ENCODE data around the gene CCDC69. TPM values are rescaled to one million over a fixed set of nuclear protein-coding genes. Genes with fewer than 3 reads are reported as not detected.
A peak's percentile ranks its signal among the peaks of the same experiment; 100 is the strongest.

Gene CCDC69
- total RNA-seq, 1 donor from 2014 or later = 79.0 TPM

GRCh38 chr5:151262532-151262931 lies 38.6 kb upstream of the CCDC69 start:
- H3K4me3 ChIP-seq = no peak overlapping the region
- no peak for DNase-seq
- intact Hi-C loops (cut with DNase I) = no loop called here
- peaks cover 60% of the 10 kb centered on the region for H3K36me3 ChIP-seq
- H3K4me1 ChIP-seq = peaks cover 16% of the 10 kb centered on the region
- TF ChIP-seq CTCF (IDR thresholded peaks at IDR 0.05) = no peak
- no peaks in the 10 kb centered on the region for H3K27me3 ChIP-seq (ENCODE audit: low read depth)
- ATAC-seq = no peak
- H3K9me3 ChIP-seq = no peaks in the 10 kb centered on the region
- H3K27ac ChIP-seq = no peak overlapping the region

GRCh38 chr5:151259931-151260330 lies 36.0 kb upstream of the CCDC69 start:
- ATAC-seq (no peak), DNase-seq (no peak)
- TF ChIP-seq CTCF (IDR thresholded peaks at IDR 0.05) = no peak
- H3K36me3 ChIP-seq = peaks cover 36% of the 10 kb centered on the region
- H3K9me3 ChIP-seq = no peaks in the 10 kb centered on the region
- H3K27me3 ChIP-seq (ENCODE audit: low read depth) = no peaks in the 10 kb centered on the region
- peaks cover 37% of the 10 kb centered on the region for H3K4me1 ChIP-seq
- H3K27ac ChIP-seq = no peak overlapping the region
- intact Hi-C loops (cut with DNase I) = no loop called here
- H3K4me3 ChIP-seq = no peak overlapping the region

- Histone ChIP-seq H3K27me3 (ENCODE audit: low read depth) (no peaks in the 10 kb centered on the region), H3K36me3 (peaks cover 36% of the 10 kb centered on the region), H3K4me3 (no peak overlapping the region), H3K4me1 (peaks cover 40% of the 10 kb centered on the region), H3K27ac (no peak overlapping the region), H3K9me3 (no peaks in the 10 kb centered on the region)
- ATAC-seq (no peak), DNase-seq (no peak)
- TF ChIP-seq CTCF (IDR thresholded peaks at IDR 0.05) = no peak
- intact Hi-C loops (cut with DNase I) = no loop called here
These were observed 34.9 kb upstream of the CCDC69 start for GRCh38 chr5:151258816-151259215.

- Histone ChIP-seq H3K4me1 (peaks cover 44% of the 10 kb centered on the region), H3K27me3 (ENCODE audit: low read depth) (no peaks in the 10 kb centered on the region), H3K27ac (peak overlapping the region; percentile 39), H3K9me3 (no peaks in the 10 kb centered on the region), H3K4me3 (no peak overlapping the region), H3K36me3 (peaks cover 34% of the 10 kb centered on the region)
- ATAC-seq = peak; percentile 68 to 84
- DNase-seq = no peak
- no peak for TF ChIP-seq CTCF (IDR thresholded peaks at IDR 0.05)
- intact Hi-C loops (cut with DNase I) = no loop called here
These were observed 34.3 kb upstream of the CCDC69 start for GRCh38 chr5:151258201-151258611.

- DNase-seq (peak; percentile 60), ATAC-seq (no peak)
- Histone ChIP-seq H3K27ac (peak overlapping the region; percentile 39), H3K4me1 (peaks cover 44% of the 10 kb centered on the region), H3K36me3 (peaks cover 30% of the 10 kb centered on the region), H3K9me3 (no peaks in the 10 kb centered on the region), H3K27me3 (ENCODE audit: low read depth) (no peaks in the 10 kb centered on the region), H3K4me3 (no peak overlapping the region)
- no peak for TF ChIP-seq CTCF (IDR thresholded peaks at IDR 0.05)
- intact Hi-C loops (cut with DNase I) = no loop called here
These were observed 33.9 kb upstream of the CCDC69 start for GRCh38 chr5:151257731-151258181.
